Left ventricle myocardium inferior (tissue), 1 donor: ENCODE measurements around the gene LCN15. TPM values are rescaled to one million over a fixed set of nuclear protein-coding genes. Genes with fewer than 3 reads are reported as not detected.
"Not testable (repeated sequence)": the region's sequence is repeated elsewhere in the genome, so short reads cannot be mapped to it uniquely, and the experiment has no call there.

ENCODE experiments used
- DNase-seq: peaks from one replicate; pipeline ENCODE4 v3.0.0-alpha.2; 2020
- H3K27ac ChIP-seq: fragments of 200-600 bp; replicated peaks from 2 replicates; pipeline ENCODE4 v1.8.0; 2021
- H3K27me3 ChIP-seq: fragments of 200-600 bp; 2 replicates; pipeline ENCODE4 v1.8.0; 2021; ENCODE audit warnings: low read depth
- H3K36me3 ChIP-seq: fragments of 200-600 bp; 2 replicates; pipeline ENCODE4 v1.8.0; 2021
- H3K4me1 ChIP-seq: fragments of 200-600 bp; 2 replicates; pipeline ENCODE4 v1.8.0; 2021
- H3K4me3 ChIP-seq: fragments of 200-600 bp; 2 replicates; pipeline ENCODE4 v1.8.0; 2021; ENCODE audit warnings: mild to moderate bottlenecking, moderate library complexity
- H3K9me3 ChIP-seq: fragments of 200-600 bp; replicated peaks from 2 replicates; pipeline ENCODE4 v1.8.0; 2021
- intact Hi-C: fragments of 100-400 bp; cut with micrococcal nuclease; formaldehyde crosslinking; loops from one replicate; pipeline ENCODE4 v1.11.0; 2022
- total RNA-seq: library from RNA; stranded (reverse); fragmentation: NEBNext Ultra II Directional; extraction: Animal tissue kit (Norgen Biotek cat#: 25700); gene quantifications from one replicate; pipeline ENCODE4 v1.2.1, GENCODE V29; 2021
- TF ChIP-seq, protein P1 (sequence below): fragments of 200-600 bp; IDR thresholded peaks from 2 replicates; pipeline ENCODE4 v1.8.0; 2021; ENCODE audit warnings: antibody characterized with exemption, mild to moderate bottlenecking, borderline replicate concordance
- donor health status: DM: no; HTN: yes; CAD: no; lungs with severe emphysema.

The LCN15 gene
- total RNA-seq, 1 donor from 2014 or later = 0.41 TPM

DNA sequence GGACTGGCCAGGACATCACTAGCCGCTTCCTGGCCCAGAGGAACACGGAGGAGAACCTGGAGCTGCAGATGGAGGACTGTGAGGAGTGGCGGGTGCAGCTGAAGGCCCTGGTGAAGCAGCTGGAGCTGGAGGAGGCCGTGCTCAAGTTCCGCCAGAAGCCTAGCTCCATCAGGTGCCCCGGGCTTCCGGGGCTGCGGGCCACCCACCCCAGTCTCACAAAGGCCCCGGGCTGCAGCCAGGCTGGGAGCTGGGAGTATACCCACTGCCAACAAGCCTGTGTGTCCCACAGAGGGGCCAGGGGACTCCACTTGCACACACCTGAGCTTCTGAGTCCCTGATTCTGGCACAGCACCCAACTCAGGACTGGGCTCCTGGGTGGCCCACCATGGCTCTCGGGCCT is 41.7 kb upstream of the LCN15 start:
- Histone ChIP-seq H3K4me3 (no peak overlapping the region), H3K9me3 (no peaks in the 10 kb centered on the region), H3K4me1 (peaks cover 53% of the 10 kb centered on the region), H3K27me3 (peaks cover 14% of the 10 kb centered on the region), H3K36me3 (peaks cover 7% of the 10 kb centered on the region), H3K27ac (no peak overlapping the region)
- TF ChIP-seq, protein P1, sequence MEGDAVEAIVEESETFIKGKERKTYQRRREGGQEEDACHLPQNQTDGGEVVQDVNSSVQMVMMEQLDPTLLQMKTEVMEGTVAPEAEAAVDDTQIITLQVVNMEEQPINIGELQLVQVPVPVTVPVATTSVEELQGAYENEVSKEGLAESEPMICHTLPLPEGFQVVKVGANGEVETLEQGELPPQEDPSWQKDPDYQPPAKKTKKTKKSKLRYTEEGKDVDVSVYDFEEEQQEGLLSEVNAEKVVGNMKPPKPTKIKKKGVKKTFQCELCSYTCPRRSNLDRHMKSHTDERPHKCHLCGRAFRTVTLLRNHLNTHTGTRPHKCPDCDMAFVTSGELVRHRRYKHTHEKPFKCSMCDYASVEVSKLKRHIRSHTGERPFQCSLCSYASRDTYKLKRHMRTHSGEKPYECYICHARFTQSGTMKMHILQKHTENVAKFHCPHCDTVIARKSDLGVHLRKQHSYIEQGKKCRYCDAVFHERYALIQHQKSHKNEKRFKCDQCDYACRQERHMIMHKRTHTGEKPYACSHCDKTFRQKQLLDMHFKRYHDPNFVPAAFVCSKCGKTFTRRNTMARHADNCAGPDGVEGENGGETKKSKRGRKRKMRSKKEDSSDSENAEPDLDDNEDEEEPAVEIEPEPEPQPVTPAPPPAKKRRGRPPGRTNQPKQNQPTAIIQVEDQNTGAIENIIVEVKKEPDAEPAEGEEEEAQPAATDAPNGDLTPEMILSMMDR = no peak
- intact Hi-C loops = no loop called here
- peak; percentile 13 for DNase-seq

- Histone ChIP-seq H3K27me3 (peaks cover 22% of the 10 kb centered on the region), H3K4me1 (peaks cover 53% of the 10 kb centered on the region), H3K4me3 (no peak overlapping the region), H3K9me3 (no peaks in the 10 kb centered on the region), H3K27ac (no peak overlapping the region), H3K36me3 (no peaks in the 10 kb centered on the region)
- TF ChIP-seq, protein P1 = no peak
- intact Hi-C loops = no loop called here
- no peak for DNase-seq
Measured at GRCh38 chr9:136805207-136805740, 41.0 kb upstream of the LCN15 start.

DNA sequence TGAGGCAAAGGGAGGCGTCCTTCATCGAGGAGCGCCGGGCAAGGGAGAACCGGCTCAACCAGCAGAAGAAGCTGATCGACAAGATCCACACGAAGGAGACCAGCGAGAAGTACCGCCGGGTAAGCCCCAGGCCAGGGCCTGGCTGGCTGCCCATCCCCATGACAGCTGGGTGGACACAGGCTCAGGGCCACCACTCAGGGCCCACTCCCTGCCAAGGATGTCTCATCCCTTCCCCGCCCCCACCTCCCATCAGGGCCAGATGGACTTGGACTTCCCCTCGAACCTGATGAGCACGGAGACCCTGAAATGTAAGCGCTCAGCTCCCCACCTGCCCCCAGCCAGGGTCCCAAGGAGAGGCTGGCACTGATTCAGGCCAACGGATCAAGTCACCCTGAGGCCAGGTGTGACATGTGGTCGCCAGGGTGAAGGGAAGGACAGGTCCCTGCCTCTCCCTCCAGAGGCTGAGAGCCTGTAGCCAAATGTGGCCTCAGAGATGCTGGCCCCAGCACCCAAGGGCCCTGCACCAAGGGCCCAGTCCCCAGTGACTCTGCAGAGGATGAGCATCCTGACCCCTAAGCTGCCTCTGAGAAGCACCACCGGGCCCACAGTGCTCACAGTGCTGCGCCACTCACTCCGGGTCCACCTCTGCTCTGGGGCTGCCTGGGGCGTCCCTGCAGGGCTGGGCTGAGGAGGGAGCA is 40.3 kb upstream of the LCN15 start:
- peaks cover 27% of the 10 kb centered on the region for H3K27me3 ChIP-seq
- no peak overlapping the region for H3K27ac ChIP-seq
- intact Hi-C loops = no loop called here
- DNase-seq = no peak
- H3K36me3 ChIP-seq = no peaks in the 10 kb centered on the region
- peaks cover 53% of the 10 kb centered on the region for H3K4me1 ChIP-seq
- no peaks in the 10 kb centered on the region for H3K9me3 ChIP-seq
- TF ChIP-seq, protein P1 = no peak
- H3K4me3 ChIP-seq = no peak overlapping the region

GRCh38 chr9:136803551-136804508 is 39.5 kb upstream of the LCN15 start:
- H3K27me3 ChIP-seq = peaks cover 36% of the 10 kb centered on the region
- H3K36me3 ChIP-seq = no peaks in the 10 kb centered on the region
- TF ChIP-seq, protein P1 = no peak
- DNase-seq = no peak
- H3K9me3 ChIP-seq = no peaks in the 10 kb centered on the region
- no peak overlapping the region for H3K4me3 ChIP-seq
- H3K27ac ChIP-seq = no peak overlapping the region
- intact Hi-C loops = no loop called here
- peaks cover 52% of the 10 kb centered on the region for H3K4me1 ChIP-seq

DNA sequence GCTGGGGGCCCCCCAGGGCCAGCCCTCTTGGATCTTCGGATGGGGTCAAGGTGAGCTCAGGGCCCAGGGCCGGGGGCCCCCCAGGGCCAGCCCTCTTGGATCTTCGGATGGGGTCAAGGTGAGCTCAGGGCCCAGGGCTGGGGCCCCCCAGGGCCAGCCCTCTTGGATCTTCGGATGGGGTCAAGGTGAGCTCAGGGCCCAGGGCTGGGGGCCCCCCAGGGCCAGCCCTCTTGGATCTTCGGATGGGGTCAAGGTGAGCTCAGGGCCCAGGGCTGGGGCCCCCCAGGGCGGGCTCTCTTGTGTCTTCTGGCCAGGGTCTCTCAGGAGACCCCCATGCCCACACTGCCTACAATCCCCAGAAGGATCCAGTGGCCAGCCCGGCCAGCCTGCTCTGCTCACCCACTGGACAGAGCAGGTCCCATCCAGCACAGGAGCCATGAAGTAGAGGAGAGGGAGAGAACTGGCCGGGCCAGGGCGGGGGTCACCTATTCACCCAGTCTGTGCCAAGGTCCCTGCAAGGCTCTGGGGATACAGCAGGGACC is 38.8 kb upstream of the LCN15 start:
- intact Hi-C loops, DNase-seq, H3K36me3 ChIP-seq, H3K4me3 ChIP-seq, H3K9me3 ChIP-seq, H3K27ac ChIP-seq: not testable (repeated sequence)
- peaks cover 44% of the 10 kb centered on the region for H3K4me1 ChIP-seq
- H3K27me3 ChIP-seq = peaks cover 43% of the 10 kb centered on the region
